SKM-1 (cell line): ENCODE measurements around the gene RHOD.

Source experiments
- DNase-seq: peaks from one replicate; lab custom pipeline; 2025; ENCODE audit not compliant: unreplicated experiment; lab: John Stamatoyannopoulos, UW

Gene RHOD, protein sequence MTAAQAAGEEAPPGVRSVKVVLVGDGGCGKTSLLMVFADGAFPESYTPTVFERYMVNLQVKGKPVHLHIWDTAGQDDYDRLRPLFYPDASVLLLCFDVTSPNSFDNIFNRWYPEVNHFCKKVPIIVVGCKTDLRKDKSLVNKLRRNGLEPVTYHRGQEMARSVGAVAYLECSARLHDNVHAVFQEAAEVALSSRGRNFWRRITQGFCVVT

DNA sequence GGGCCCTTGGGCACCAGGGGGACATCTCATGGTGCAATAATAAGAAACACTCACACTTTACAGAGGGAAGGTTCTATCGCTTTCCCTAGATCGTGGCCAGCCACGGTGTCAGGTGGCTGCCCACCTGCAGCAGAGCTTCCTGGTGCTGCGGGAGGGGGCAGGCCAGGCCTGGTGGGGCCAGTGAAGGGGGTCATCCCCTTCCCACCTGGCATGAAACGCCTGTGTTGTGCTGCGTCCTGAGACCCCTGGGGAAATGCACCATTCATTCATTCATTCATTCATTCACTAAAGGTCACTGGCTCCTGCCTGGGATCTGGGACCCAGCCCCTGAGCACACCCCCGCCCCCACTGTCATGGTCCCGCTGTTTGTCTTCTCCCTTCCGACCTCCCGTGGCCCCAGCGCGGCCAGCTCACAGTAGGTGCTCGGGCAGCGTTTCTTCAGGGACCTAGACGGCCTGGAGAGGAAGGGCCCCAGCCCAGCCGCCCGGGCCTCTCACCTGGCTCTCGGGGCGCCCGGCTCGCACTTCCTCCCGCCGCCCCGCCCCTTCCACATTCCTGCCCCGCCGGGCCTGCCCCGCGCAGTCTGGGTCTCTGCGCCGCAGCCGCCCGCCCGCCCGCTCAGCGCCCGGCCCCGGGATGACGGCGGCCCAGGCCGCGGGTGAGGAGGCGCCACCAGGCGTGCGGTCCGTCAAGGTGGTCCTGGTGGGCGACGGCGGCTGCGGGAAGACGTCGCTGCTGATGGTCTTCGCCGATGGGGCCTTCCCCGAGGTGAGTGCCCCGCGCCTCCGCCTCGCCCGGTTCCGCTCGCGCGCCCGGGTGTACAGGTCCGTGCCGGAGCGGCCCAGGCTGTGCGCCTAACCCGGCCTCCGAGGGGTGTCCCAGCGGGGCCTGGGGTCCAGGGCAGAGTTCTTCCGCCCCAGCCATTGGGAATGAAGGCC lies at the start of gene RHOD:
TSS of gene RHOD (plus strand) at position 581 of the 938 bp plus-strand sequence. CDS start at position 637, 56 bp downstream.
- DNase-seq, result no peak

DNA sequence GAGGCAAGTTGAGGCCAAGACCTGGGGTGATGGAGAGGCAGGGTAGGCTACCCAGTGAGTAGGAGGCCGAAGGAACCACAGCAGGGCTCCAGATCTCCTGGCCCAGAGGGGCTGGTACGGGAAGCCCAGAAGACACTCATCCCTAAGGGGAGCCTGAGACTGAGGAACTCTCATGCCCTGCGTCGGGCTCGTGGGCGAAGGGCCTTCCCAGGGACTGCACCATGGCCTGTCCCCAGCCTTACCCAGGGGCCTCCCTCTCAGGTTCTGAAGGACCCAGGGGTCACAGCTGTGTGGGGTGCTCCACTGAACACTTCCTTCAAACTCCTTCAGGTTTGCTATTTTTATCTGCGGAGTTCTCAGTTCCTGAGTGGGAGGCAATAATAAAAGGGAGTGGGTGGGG lies 49.5 kb upstream of the RHOD start:
- DNase-seq, result no peak

DNA sequence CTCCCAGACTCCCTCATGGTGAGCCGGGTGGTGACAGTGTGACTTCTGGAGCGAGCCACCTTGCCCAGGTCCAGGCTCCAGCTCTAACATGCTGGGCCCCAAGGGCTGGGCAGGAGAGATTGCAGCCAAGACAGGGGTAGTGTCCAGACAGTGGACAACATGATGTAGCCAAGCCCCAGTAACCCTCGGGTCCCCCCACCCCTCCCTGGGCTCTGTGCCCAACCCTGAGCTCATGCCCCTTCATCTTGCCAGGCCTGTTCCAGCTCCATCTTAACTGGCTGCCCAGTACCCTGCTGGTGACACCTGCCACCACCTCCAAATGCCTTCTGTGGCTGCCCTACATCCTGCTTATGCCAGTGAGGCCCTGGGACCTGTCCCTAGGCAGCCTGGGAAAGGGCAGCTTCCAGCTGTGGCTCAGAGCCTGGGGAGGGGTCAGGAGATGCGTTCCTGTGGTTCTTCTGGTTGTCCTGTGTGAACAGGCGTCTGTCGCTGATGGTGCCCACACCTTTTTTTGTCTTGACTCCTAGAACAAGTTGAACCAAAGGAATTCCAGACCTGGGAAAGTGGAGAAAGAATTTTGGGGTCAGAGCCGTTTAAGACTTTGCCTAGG lies 46.2 kb upstream of the RHOD start:
- DNase-seq, result no peak

GRCh38 chr11:67013511-67014045 lies 43.1 kb upstream of the RHOD start:
- DNase-seq, result no peak

DNA sequence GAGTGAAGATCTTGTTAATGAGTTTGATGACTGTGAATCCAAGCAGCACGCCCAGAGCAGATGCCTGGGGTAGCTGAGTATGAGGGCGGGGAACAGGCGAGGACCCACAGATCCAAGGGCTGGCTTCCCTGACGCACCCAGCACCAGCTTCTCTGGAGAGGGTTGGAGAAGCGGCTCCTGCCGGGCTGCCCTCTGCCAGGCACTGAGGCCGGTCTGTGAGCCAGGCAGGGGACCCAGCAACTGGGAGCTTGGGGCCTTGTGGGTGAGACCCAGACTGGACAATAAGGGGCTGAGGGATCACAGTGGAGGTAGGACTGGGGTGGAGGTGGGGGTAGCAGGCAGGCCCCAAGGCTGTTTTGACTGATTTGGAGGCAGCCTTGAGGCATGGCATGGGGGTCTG lies 42.3 kb upstream of the RHOD start:
- no peak for DNase-seq

DNA sequence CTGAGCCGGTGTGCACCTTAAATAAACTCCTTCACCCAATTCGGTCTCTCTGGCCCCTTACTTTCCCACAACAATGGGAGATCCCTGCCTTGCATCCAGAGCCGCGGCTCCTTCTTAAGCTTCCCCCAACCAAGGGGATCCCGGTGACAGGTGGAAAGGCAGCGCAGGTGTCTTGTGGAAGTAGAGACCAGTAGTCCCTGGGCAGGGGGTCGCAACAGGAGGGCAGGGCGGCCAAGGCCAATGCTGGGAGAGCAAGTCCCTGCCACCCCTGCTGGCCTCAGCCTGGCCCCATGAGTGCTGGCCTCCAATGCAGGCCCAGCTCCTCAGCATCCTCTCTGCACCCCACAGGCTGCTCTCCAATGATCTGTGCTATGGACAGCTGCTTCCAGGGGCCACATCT lies 41.6 kb upstream of the RHOD start:
- no peak for DNase-seq

GRCh38 chr11:67016550-67016949 lies 40.1 kb upstream of the RHOD start:
- no peak for DNase-seq

DNA sequence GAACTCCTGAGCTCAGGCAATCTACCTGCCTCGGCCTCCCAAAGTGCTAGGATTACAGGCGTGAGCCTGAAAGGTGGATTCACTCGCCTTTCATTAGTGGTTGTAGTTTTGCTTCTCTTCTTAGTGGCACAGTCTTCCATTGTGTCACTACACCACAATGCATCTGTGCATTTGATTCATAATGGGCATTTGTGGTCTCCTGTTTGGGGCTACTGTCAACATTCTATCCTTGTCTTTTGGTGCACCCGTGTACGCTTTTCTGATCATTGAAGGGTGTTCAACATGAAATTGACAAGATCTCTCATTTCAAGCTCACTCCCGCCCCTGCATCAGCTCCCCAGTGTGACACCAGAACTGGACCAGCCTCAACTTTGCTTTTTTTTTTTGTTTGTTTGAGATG lies 35.7 kb upstream of the RHOD start:
- no peak for DNase-seq

DNA sequence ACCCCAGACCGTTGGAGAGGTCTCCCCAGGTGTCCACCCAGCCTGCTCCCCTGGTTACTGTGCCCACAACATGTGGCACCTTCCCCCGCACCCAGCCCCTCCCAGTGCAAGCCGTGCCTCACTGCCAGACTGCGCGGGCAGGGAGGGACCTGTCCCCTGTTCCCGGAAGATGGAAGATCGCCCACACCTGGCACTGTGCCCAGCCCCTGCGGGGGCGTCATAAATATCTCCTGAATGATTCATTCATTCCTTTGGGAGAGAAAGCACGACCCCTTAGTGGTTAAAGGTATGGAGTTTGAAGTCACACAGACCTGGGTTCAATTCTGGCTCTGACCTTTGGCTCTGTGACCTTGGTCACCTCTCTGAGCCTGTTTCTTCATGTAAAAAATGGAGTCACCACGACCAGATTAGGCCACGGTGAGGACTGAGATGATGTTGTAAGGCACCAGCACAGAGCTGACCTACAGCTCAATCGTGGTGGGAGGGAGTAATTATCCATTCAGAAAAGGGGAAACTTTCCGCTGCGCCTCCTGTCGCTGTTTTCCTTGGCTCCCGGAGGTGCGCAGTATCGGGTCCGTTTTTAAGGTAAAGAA lies 34.2 kb upstream of the RHOD start:
- DNase-seq, result no peak

- no peak for DNase-seq
Observed at GRCh38 chr11:67022961-67023956, 33.4 kb upstream of the RHOD start, which contains the start of gene SYT12. Gene SYT12, plus strand, starts transcription at chr11:67023134. Its CDS starts 7,011 bp downstream, at chr11:67030145.

GRCh38 chr11:67023957-67024353 lies 32.7 kb upstream of the RHOD start:
- DNase-seq, result no peak

GRCh38 chr11:67024410-67024809 lies 32.2 kb upstream of the RHOD start:
- DNase-seq, result no peak

- DNase-seq, result no peak
Observed at GRCh38 chr11:67024966-67025365, 31.7 kb upstream of the RHOD start.

- DNase-seq, result no peak
Observed at GRCh38 chr11:67025750-67026149, 30.9 kb upstream of the RHOD start.

GRCh38 chr11:67026941-67027340 lies 29.7 kb upstream of the RHOD start:
- no peak for DNase-seq

DNA sequence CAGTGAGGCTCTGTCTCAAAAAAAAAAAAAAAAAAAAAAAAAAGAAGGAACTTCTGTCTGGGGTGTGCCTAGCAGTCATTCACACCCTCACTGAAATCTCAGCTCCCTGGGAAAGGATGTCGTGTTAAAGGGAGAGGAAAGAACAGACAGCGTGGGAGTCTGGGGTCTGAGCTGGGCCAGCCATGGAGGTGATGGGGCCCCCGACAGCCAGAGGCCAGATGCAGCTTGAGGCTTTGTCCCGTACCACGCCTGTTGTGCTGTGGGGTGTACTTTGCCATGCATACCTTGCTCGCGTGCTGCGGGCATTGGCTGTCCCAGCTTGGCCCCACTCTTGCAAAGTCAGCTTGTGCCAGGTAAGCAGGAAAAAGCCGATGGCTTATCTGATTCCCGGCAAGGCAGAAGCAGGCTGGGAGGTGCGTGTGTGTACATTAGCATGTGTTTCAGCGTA lies 29.1 kb upstream of the RHOD start:
- DNase-seq, result no peak

DNA sequence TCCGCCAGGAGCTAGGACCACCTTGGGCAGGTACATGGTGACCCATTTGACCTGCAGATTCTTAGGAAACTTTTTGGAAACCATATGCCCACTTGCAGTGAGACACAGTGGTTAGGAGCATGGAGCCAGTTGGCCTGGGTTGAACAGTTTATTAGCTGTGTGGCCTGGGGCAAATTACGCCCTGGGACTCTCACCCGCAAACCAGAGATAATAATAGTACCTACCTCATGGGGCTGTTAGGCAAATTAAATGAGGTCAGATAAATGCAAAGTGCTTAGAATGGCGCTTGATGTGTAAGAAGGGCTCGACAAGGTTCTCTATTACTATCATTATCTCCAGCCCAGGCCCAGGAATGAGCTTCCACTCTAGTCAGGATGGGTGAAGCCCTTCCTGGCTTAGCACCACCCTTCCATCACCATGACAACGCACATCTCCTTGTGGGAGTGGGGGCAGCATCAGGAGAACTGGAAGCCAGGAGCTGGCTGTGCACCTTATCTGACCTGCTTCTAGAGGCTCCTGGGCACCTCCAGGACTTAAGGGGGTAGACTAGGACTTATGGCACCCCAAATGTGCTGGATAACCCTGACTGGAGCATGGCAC lies 28.6 kb upstream of the RHOD start:
- DNase-seq, result no peak

DNA sequence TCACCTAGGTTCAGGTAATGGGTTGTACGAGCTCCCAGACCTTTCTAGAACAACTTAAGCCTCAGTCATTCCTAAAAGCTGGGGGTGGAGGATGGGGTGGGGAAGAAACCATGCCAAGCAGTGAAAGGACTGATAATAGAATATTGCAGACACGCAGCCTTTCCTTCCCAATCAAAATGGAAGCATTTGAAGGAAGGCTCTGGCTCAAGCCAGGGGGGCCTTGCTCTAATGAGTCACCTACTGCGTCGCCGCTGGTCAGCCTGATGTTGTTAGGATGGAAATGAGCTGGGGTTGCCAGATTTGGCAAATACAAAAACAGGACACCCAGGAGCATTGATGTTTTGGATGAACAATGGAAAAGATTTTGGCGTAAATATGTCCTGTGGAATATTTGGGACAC lies 27.5 kb upstream of the RHOD start:
- no peak for DNase-seq

DNA sequence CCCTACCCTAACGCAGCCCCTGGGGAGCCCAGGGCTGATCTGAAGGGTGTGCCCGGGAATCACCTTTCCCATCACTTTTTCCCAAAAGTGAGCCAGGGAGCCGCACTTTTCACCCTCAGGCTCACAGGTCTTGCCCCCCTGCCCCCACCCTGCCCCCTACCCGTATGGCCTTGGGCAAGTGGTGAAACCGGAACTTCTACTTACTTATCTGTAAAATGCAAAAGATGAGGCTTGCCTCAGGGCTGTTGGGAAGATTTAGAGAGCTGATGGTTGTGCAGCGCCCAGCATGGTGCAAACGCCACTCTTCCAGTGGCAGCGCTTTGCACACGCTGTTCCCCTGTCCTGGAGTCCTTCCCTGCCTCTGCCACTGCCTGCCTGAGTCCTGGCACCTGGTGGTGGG lies 25.7 kb upstream of the RHOD start:
- DNase-seq, result no peak
